Metanephros (tissue), 2 donors: ENCODE results near the gene KRTAP1-3. TPM values are rescaled to one million over a fixed set of nuclear protein-coding genes. Genes with fewer than 3 reads are reported as not detected.

Experiments
- small RNA-seq: library from RNA; depleted of rRNA; stranded (forward); fragments of <200 nt; gene quantifications from one replicate; pipeline ENCODE3, GENCODE V24; 2014; ENCODE audit warnings: low replicate concordance
- total RNA-seq: library from RNA; depleted of rRNA; stranded (reverse); fragments of >200 nt; gene quantifications from one replicate; pipeline ENCODE4 v1.2.3, GENCODE V29; 2014

KRTAP1-3 gene, protein sequence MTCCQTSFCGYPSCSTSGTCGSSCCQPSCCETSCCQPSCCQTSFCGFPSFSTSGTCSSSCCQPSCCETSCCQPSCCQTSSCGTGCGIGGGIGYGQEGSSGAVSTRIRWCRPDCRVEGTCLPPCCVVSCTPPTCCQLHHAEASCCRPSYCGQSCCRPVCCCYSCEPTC
- total RNA-seq = not detected

GRCh38 chr17:41034346-41034935 lies at the start of gene KRTAP1-3:
Gene KRTAP1-3 (minus strand): TSS chr17:41034874. CDS start chr17:41034821, 53 bp downstream.

DNA sequence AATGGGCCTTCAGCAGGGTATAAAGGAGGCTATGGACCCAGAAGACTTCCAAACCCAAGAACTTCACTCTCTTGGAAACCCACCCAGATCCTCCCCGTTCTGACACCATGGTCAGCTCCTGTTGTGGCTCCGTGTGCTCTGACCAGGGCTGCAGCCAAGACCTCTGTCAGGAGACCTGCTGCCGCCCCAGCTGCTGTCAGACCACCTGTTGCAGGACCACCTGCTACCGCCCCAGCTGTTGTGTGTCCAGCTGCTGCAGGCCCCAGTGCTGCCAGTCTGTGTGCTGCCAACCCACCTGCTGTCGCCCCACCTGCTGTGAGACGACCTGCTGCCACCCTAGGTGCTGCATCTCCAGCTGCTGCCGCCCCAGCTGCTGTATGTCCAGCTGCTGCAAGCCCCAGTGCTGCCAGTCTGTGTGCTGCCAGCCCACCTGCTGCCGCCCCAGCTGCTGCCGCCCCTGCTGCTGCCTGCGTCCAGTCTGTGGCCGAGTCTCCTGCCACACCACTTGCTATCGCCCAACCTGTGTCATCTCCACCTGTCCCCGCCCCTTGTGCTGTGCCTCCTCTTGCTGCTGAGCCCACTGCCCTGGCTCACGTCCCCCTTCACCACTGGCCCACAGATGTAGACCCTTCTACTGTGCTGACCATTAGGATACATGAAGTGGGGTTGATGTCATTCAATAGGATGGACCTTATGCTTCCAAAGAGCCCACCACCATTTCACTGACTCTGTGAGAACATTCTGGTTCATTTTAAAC lies 49.6 kb upstream of the KRTAP1-3 start, which contains the start of gene KRTAP4-7:
KRTAP4-7 (plus strand) TSS at position 51 of the 757 bp plus-strand sequence; CDS start at position 108, 57 bp downstream.

DNA sequence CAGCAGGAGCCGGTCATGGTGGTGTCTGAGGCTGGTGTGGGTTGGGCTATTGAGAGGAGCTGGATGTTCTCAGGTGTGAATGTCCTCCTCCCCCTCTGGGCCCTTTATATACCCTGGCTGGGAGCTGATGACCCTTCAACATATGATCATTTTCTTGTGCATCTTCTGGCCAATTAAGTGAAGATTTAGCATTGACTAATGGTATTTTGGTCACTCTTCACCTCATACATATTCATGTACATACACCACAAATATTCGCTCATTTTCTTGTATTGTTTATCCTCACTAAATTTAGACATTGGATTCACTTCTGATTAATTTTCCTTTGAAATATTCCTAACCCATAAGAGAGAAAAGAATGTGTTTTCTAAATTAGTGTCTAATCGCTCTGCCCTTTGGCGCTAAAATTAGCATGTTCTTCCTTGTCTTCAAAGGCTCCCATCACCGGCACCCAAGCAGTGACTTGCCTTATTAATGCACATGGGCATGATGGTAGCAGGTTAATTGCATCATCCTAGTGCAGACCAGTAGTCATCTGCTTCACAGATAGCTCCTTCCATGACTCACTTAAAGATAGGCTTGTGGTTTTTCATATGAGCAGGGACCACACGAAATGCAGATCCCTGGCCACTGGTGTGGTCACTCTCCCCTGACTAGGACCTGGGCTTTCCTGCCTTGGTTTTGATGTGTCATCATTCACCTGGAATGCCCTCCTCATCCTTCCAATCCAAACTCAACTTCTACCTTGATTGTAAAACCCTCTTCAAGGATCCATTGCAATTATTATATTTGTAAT lies 31.4 kb upstream of the KRTAP1-3 start, which contains the start of gene KRTAP2-4:
KRTAP2-4 (minus strand) TSS at position 51 of the 796 bp plus-strand sequence; CDS start at position 17, 34 bp downstream.

DNA sequence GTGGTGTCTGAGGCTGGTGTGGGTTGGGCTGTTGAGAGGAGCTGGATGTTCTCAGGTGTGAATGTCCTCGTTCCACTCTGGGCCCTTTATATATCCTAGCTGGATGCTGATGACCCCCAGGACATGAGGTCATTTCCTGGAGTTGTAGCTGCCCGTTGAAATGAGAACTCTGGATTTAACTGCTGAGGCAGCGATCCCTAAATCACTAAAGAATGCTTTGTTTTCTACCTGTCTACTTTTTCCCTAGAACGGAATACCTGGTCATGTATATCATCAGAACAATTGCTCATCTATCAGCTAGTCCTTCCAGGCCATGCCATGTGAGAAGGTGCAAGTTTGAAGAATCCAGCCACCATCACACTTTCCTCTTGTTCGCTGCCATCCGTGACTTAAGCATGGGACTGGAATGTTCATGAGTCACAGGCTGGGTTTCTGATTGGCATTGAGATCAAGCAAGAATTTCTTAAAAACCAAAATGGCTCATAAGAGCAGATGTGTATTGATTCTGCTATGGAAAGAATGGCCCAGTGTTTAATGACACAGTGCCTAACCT lies 25.5 kb upstream of the KRTAP1-3 start, which contains the start of gene KRTAP2-3:
KRTAP2-3 (minus strand) TSS at position 63 of the 553 bp plus-strand sequence. CDS start 64 bp downstream, outside the sequence.

DNA sequence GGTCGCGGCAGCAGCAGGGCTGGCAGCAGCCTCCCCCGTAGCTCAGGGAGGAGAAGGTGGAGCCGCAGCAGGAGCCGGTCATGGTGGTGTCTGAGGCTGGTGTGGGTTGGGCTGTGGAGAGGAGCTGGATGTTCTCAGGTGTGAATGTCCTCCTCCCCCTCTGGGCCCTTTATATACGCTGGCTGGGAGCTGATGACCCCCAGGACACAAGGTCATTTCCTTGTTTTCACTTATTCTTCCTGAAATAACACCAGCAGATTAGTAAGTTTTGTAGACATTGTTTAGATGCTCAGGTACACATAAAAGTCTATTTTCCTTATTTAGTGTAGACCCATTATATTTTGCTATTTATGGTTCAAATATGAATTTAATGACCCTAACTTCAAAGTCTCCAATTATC lies 20.5 kb upstream of the KRTAP1-3 start, which contains the start of gene KRTAP2-2:
KRTAP2-2 (minus strand) TSS at position 101 of the 400 bp plus-strand sequence; CDS start at position 82, 19 bp downstream.

GRCh38 chr17:41046735-41047465 lies 12.2 kb upstream of the KRTAP1-3 start, which contains the start of gene KRTAP2-1:
Gene KRTAP2-1 (minus strand): TSS chr17:41047316. CDS start chr17:41047267, 49 bp downstream.

GRCh38 chr17:41040783-41041571 lies 6.3 kb upstream of the KRTAP1-3 start, which contains the start of gene KRTAP1-1:
Gene KRTAP1-1 (minus strand): TSS chr17:41041450. CDS start chr17:41041397, 53 bp downstream.

GRCh38 chr17:41029633-41030245 lies 4.9 kb downstream of the KRTAP1-3 start, which contains the start of gene KRTAP1-4:
Gene KRTAP1-4 (minus strand): TSS chr17:41030195. CDS start chr17:41030078, 117 bp downstream.

DNA sequence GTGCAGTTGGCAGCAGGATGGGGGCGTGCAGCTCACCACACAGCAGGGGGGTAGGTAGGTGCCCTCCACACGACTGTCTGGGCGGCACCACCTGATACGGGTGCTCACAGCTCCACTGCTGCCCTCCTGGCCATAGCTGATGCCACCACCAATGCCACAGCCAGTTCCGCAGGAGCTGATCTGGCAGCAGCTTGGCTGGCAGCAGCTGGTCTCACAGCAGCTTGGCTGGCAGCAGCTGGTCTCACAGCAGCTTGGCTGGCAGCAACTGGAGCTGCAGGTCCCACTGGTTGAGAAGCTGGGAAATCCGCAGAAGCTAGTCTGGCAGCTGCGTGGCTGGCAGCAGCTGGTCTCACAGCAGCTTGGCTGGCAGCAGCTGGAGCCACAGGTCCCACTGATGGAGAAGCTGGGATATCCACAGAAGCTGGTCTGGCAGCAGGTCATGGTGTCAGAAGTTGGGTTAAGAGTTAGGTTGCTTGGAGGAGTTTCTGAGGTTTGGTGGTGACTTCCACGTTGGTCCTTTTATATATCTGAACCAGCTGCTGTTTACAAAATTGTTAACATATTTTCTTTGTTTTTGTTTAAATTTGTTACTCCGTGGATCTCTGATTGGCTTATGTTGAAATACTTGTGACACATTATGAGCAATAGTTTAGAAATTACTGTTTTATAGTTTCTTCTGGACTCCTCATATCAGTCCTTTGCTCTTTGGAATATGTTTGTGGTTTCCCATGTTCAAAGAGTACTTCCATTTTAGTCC lies 7.8 kb downstream of the KRTAP1-3 start, which contains the start of gene KRTAP1-5:
KRTAP1-5 (minus strand) TSS at position 494 of the 757 bp plus-strand sequence; CDS start at position 441, 53 bp downstream.

DNA sequence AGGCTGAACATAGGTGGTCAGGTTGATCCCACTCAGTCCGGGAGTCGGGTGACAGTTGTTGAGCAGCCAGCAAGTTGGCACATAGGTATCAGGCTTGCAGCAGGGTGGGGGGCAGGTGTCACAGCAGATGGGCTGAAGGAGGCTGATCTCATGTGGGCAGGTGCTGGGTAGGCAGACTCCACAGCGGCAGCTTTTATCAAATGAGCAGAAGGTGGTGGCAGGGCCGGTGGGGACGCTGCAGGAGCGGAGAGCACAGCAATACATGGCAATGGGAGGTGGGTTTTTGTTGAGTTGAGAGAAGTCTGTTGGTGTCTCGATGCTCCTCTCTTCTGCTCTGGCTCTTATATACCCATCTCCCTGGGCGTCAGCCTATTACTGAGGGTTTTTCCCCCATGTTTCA lies 25.9 kb downstream of the KRTAP1-3 start, which contains the start of gene KRTAP3-1:
KRTAP3-1 (minus strand) TSS at position 318 of the 400 bp plus-strand sequence; CDS start at position 264, 54 bp downstream.

GRCh38 chr17:40999563-40999962 lies 35.1 kb downstream of the KRTAP1-3 start, which contains the start of gene KRTAP3-2:
Gene KRTAP3-2 (minus strand): TSS chr17:40999906. CDS start chr17:40999853, 53 bp downstream.

GRCh38 chr17:40993839-40994238 lies 40.8 kb downstream of the KRTAP1-3 start, which contains the start of gene KRTAP3-3:
Gene KRTAP3-3 (minus strand): TSS chr17:40994164. CDS start chr17:40994097, 67 bp downstream.

DNA sequence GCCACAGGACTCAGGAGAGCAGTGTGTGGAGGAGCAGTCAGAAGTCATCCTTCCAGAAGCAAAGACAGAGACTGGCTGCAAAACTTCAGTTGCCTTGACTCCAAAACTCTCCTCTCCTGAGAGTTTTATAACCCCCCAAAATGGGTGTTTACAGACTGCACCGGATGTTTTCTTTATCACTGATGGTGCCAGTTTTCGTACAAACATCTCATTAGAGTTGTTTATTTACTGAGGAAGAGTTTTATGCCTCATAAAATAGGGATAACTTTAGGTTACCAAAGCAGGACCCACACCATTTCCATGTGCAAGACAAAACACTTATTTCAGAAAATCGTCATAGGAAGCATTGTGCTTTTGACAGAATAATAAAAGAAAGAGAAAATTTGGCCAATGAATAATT lies 50.4 kb downstream of the KRTAP1-3 start, which contains the start of gene KRT40:
KRT40 (minus strand) TSS at position 101 of the 400 bp plus-strand sequence; CDS start at position 48, 53 bp downstream.

Small RNAs within 50 kb of the gene (small RNA-seq; reads per million reads assigned to genes)
- gene KRTAP3-4P = not detected

Other genes with a start within 250 kb of the KRTAP1-3 start
- not detected for gene KRT28, start 234.9 kb downstream of the KRTAP1-3 start, total RNA-seq
- gene KRT10, start 212.3 kb downstream of the KRTAP1-3 start, total RNA-seq = 6.9 TPM
- gene KRT12, start 167.7 kb downstream of the KRTAP1-3 start, total RNA-seq = not detected
- 0.23 TPM for gene KRT20, start 149.6 kb downstream of the KRTAP1-3 start, total RNA-seq
- 1.3 TPM for gene KRT23, start 97.2 kb downstream of the KRTAP1-3 start, total RNA-seq
- 0.18 TPM for gene KRT39, start 67.9 kb downstream of the KRTAP1-3 start, total RNA-seq
- gene KRT40, start 50.5 kb downstream of the KRTAP1-3 start, total RNA-seq = 0.23 TPM
- gene KRTAP3-3, start 40.7 kb downstream of the KRTAP1-3 start, total RNA-seq = not detected
- not detected for gene KRTAP3-2, start 35.0 kb downstream of the KRTAP1-3 start, total RNA-seq
- gene KRTAP3-1, start 25.7 kb downstream of the KRTAP1-3 start, total RNA-seq = not detected
- not detected for gene KRTAP1-5, start 7.7 kb downstream of the KRTAP1-3 start, total RNA-seq
- gene KRTAP1-4, start 4.7 kb downstream of the KRTAP1-3 start, total RNA-seq = not detected
- not detected for gene KRTAP1-1, start 6.6 kb upstream of the KRTAP1-3 start, total RNA-seq
- not detected for gene KRTAP2-1, start 12.4 kb upstream of the KRTAP1-3 start, total RNA-seq
- gene KRTAP2-2, start 20.4 kb upstream of the KRTAP1-3 start, total RNA-seq = not detected
- gene KRTAP2-3, start 25.2 kb upstream of the KRTAP1-3 start, total RNA-seq = not detected
- gene KRTAP2-4, start 31.0 kb upstream of the KRTAP1-3 start, total RNA-seq = not detected
- gene KRTAP4-7, start 49.3 kb upstream of the KRTAP1-3 start, total RNA-seq = not detected
- not detected for gene KRTAP4-8, start 63.3 kb upstream of the KRTAP1-3 start, total RNA-seq
- gene KRTAP4-16, start 67.3 kb upstream of the KRTAP1-3 start, total RNA-seq = not detected
- gene KRTAP4-9, start 70.5 kb upstream of the KRTAP1-3 start, total RNA-seq = not detected
- not detected for gene KRTAP4-11, start 83.5 kb upstream of the KRTAP1-3 start, total RNA-seq
- gene KRTAP4-12, start 89.3 kb upstream of the KRTAP1-3 start, total RNA-seq = not detected
- gene KRTAP4-6, start 105.7 kb upstream of the KRTAP1-3 start, total RNA-seq = not detected
- gene KRTAP4-5, start 115.0 kb upstream of the KRTAP1-3 start, total RNA-seq = not detected
- gene KRTAP4-4, start 125.9 kb upstream of the KRTAP1-3 start, total RNA-seq = not detected
- not detected for gene KRTAP4-3, start 133.3 kb upstream of the KRTAP1-3 start, total RNA-seq
- not detected for gene KRTAP4-2, start 143.3 kb upstream of the KRTAP1-3 start, total RNA-seq
- gene KRTAP4-1, start 150.0 kb upstream of the KRTAP1-3 start, total RNA-seq = not detected
- not detected for gene KRTAP9-1, start 155.0 kb upstream of the KRTAP1-3 start, total RNA-seq
- gene KRTAP9-2, start 191.8 kb upstream of the KRTAP1-3 start, total RNA-seq = not detected
- not detected for gene KRTAP9-3, start 197.6 kb upstream of the KRTAP1-3 start, total RNA-seq
- gene KRTAP9-8, start 203.1 kb upstream of the KRTAP1-3 start, total RNA-seq = not detected
- not detected for gene KRTAP9-4, start 214.8 kb upstream of the KRTAP1-3 start, total RNA-seq
- not detected for gene KRTAP9-9, start 220.5 kb upstream of the KRTAP1-3 start, total RNA-seq
- gene KRTAP9-6, start 230.5 kb upstream of the KRTAP1-3 start, total RNA-seq = not detected
- gene KRTAP9-7, start 240.8 kb upstream of the KRTAP1-3 start, total RNA-seq = not detected